Measurements from ENCODE around the gene MAP2K7.

MAP2K7 gene

GRCh38 chr19:7899751-7900378 lies 3.8 kb upstream of the MAP2K7 start:
- DNase-seq (ENCODE audit: insufficient read length, low spot score) = no peak
- TF ChIP-seq CTCF (IDR thresholded peaks at IDR 0.05; ENCODE audit: insufficient read depth, missing control alignments) = no peak
- FAIRE-seq = no peak

- no peak for DNase-seq (ENCODE audit: insufficient read length, low spot score)
- no peak for TF ChIP-seq CTCF (IDR thresholded peaks at IDR 0.05; ENCODE audit: insufficient read depth, missing control alignments)
- FAIRE-seq = no peak
Observed at GRCh38 chr19:7900401-7900870, 3.2 kb upstream of the MAP2K7 start.

DNA sequence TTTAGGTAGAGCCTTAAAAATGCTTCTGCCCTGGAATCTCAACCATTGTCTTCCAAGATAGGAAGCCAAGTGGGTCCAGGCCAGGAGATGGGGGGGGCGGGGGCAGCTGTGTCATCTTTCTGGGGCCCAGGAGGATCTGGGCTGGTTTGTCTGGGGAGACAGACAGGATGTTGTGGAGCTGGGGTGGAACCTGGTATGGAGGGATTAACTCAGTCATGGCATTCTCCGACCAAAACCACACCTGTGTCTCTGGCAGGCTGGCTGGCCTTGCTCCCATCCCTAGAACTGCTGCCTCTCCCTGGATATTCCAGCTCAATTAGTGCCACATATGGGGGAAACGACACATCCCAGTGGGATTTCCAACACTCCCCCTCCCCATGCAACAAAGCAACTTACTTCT lies 2.7 kb upstream of the MAP2K7 start:
- DNase-seq (ENCODE audit: insufficient read length, low spot score) (no peak), FAIRE-seq (no peak)
- TF ChIP-seq CTCF (IDR thresholded peaks at IDR 0.05; ENCODE audit: insufficient read depth, missing control alignments) = no peak

GRCh38 chr19:7901337-7901736 lies 2.3 kb upstream of the MAP2K7 start:
- no peak for TF ChIP-seq CTCF (IDR thresholded peaks at IDR 0.05; ENCODE audit: insufficient read depth, missing control alignments)
- DNase-seq (ENCODE audit: insufficient read length, low spot score) (no peak), FAIRE-seq (no peak)

DNA sequence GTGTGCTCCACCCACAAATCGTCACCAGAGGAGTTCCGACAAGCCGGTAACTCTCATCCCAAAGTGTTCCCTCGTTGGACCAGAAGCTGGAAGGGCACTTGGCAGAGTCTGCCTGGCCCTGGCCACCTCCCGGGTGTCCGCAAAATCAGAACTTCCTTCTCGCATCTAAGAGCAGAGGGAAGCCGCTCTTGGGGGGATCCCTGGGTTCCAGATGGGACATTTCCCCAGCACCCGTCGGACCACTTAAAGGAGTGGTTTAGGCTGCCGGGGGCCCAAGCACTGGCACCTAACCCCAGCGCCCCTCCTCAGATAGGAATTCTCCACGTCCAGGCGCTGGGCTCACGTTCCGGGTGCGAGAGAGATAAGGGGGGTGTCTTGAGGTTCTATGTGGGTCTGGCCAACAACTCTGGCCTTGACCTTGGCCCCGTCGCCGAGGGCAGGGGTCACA lies 857 bp upstream of the MAP2K7 start:
- no peak for DNase-seq (ENCODE audit: insufficient read length, low spot score)
- TF ChIP-seq CTCF (IDR thresholded peaks at IDR 0.05; ENCODE audit: insufficient read depth, missing control alignments) = no peak
- FAIRE-seq = no peak

- no peak for TF ChIP-seq CTCF (IDR thresholded peaks at IDR 0.05; ENCODE audit: insufficient read depth, missing control alignments)
- DNase-seq (ENCODE audit: insufficient read length, low spot score) (no peak), FAIRE-seq (no peak)
Observed at GRCh38 chr19:7904074-7905020, 670 bp downstream of the MAP2K7 start.
